NCI-H1930 (cell line): ENCODE data around the gene DIP2A.

Source experiments
- DNase-seq, 2 experiments: peaks; one replicate each; lab custom pipeline; 2025; lab: John Stamatoyannopoulos, UW

Gene DIP2A

DNA sequence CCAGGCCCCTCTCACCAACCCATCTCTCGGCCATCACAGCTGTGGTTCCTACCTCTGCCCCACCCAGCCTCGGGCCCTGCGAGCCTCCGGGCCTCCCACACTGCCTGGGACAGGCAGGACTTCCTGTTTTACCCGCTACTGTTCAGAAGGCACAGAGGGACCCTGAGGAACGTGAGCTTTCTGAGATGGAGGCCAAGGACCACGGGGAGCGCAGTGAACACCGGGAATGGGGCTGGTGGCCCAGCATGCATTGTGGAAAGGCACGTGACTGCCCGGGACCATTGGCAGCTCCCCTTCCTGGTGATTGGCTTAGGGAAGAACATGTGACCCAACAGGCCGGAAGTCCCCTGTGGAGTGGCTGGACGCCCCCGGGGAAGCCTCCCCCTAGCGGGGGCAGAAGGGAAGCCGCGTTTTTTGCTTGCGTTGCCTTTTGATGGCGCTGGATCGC, 139.2 kb downstream of the DIP2A start:
- no peak for DNase-seq

DNA sequence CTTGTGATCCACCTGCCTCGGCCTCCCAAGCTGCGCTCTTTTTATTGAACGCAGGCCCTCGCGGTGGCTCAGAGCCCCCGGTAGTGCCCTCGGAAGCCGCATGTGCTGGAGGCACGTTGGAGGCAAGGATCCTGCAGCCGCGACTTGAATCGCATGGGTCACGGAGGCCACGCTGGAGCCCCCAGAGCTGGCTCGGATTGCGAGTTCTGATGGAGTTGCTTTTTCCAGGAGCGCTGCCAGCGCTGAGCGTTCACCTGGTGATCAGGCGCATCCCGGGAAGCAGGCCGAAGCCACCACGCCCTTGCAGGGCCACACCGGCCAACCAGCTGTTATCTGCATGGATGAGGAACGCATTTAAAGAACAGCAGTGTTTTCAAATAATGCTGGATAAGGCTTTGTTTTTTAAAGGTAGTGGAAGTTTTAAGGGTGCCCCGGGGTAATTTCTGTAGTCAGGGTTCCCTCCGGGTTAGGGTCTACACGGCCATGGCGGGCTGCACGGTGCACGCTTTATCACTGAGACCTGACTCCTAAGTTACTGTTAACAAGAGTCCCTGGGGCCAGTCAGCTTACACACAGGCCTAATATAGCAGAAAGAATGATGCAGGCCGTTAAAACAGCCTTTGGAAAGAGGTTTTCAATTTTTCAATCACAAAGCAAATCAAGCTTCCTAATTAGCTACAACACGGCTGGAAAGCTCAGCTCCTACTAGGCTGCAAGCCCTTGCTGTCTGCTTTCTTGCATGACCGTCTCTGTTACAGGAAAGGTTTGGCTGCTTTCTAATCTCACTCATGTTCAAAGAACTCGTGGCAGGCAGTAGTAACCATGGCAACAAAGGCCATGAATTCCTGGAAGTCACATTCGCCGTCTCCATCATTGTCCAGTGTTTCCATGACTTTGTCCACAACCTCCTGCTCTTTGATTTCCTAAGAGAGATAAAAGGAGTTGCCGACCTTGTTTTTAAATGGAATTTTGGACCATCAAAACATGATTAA, 140.2 kb downstream of the DIP2A start:
- DNase-seq: no peak

DNA sequence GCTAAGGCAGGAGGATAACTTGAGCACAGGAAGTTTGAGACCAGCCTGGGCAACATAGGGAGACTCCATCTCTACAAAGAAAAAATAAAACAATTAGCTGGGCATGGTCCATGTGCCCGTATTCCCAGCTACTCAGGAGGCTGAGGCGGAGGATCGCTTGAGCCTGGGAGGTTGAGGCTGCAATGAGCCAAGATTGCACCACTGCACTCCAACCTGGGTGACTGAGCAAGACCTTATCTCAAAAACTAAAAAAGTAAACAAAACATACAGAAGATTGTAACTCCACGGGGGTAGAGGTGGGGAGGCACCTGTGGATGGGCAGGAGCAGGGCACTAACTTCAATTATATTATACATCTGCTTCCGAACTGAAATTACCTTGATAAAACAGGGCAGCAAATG, 141.6 kb downstream of the DIP2A start:
- no peak for DNase-seq

DNA sequence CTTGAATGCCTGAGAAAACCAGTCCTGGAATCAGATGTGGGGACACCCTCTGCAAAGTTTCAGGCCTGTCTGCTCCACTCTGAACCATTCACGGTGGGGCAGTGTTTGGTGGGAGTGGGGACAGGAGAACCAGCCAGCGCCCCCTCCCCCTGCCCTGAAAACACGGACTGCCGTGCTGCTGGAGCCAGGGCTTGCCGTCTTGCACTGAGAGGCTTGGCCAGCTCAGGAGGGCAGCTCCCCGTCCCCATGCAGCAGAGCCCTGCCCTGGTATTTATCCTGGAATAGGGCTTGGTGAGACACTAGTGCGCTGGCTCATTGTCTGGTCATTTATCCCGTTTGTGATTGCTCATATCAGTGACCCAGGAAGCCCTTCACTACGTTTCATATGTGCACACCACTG, 142.3 kb downstream of the DIP2A start:
- DNase-seq: no peak

DNA sequence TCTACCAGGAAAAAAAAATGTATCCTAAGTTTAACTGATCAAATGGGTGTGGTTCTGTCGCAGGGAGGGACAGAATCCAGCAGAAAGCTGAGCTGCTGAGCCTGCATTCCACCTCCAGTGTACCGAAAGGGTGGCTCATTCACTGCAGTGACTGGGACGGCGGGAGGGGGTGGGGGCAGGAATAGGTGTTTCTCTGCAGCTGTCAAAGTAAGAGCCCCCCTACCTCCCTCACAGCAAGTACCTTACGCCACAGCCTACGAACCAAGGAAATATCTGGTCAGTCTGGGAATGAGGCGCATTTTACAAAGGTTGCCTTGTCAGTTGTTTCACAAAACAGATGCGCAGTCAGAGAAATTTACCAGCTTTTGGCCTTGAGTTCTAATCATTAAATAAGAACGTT, 144.5 kb downstream of the DIP2A start:
- no peak for DNase-seq

DNA sequence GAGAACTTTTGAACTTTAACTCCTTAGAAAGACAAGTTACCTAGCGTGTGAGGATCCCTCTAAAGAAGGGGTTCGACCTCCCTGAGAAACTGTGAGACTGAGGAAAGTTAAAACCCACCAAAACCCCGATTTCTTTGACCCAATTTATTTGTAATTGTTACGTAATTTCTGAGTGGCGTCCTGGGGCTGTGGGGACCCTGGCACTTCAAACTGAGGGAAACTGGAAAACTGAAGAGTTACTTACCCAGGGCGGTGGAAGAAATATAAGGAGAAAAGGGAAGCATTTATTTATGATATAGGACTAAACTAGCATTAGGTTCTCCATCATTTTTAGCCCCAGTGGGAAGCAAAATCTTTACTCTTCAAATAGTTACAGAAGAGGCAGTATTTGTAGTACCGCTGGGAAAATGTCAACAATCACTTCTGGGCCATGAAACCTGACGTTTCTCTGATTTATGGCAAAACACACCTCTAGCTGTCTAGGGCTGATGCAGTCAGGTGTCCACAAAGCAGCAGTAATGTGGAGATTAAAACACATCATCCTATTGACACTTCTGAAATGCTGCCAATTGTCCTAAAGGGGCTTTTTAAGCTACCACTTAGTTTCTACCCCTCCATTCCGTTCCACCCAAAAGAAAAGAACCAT, 145.8 kb downstream of the DIP2A start:
- DNase-seq: no peak

DNA sequence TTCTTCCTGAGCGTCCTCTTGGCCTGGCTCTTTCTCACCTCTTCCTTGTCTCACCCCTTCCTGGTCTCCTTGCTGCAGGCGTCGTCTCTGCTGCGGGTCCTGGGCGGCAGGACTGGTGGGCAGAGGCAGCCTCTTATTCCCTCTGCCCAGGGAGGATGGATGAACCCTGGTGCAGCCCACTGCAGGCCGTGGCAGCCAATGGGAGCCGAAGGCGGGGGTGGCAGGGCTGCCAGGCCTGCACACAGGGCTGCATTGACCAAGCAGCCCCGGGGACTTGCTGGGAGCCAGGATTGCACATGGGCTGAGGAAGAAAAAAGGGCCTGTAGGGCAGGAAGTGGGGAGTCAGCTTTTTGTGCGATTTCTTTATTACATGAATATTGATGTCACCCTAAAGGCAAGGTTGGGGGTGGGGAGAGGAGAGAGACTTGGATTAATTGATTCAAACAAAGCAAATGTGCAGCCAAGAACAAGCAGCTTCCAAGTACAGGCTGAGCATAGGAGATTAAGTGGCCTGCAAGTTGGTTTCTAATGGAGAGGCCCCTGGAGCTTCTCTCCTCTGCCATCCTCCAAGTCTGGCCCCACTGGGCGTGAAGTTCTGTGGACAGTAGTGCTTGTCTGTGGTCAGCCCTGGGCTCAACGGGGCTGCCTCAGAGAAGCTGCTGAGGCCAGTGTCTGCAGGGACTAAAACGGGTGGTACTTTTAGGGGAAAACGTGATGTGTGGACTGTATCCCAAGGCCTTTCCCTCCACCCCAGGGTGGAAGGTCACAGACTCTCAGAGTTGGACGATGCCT, 146.5 kb downstream of the DIP2A start, which contains the start of gene S100B:
S100B (minus strand) TSS at position 108 of the 792 bp plus-strand sequence. CDS start 2,667 bp downstream, outside the sequence.
- no peak for DNase-seq

DNA sequence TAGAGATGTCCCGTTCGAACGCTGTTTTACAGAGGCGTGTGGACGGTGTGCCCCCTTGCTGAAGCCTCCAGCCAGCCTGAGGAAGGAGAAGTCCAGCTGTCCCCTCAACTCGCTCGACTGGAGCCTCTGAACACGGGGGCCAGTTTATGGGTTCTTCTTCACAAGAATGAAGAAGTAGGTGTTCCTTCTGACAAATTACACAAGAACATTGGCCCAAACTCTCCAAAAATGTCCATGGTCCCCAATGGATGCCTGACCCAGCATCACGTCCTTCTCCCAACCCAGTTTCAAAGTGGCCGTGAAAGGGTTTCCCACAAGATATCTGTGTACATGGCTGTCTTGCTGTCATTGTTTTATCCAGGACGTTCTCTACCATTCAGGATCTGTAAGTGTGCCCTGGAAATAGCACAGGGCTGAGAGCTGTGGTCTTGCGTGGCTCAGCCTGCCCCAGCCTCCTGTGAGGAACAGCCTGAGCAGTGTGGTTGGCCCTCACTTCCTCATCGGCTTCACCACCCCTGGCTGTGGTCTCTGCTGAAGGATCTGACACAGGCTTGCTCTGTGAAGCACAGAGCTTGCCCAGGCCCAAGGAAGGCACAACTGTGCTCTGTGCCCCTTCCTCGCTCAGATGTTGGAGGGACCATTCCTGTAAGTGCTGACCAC, 147.2 kb downstream of the DIP2A start:
- DNase-seq: no peak

DNA sequence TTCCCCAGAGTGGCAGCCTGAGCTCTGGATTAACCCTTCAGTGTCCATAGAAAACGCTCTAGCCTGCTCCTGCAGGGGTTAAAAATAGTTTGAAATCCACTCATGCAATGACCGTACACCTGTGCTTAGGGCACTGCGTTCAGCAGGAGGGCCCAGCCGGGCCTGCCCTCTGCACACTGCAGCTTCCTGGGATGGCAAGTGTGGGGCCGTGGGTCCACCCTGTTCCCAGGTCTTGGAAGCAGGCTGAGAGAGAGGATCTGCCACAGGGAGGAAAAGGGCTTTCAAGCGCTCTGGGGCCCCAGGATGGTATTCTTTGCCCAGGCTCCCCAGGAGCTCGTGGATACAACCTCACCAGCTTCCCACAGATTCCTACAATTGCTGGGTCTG, 147.7 kb downstream of the DIP2A start:
- no peak for DNase-seq

DNA sequence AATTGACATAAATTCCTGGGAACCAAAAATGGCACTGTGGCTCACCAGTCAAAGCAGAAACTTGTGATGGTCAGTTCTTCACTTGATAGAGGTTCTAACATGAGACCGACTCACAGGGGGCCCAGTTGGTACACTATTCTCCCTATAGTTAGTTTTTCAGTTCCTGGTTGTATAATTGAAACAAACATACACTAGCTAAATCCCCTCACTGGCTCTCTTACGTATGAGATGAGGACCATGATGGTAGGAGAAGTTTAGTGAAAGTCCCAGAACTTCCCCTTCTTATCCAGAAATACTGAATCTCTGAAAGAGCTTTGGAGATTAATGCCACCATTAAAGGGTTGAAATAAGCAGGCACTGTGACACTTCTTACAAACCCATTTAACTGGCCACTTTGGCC, 148.9 kb downstream of the DIP2A start:
- DNase-seq: no peak

DNA sequence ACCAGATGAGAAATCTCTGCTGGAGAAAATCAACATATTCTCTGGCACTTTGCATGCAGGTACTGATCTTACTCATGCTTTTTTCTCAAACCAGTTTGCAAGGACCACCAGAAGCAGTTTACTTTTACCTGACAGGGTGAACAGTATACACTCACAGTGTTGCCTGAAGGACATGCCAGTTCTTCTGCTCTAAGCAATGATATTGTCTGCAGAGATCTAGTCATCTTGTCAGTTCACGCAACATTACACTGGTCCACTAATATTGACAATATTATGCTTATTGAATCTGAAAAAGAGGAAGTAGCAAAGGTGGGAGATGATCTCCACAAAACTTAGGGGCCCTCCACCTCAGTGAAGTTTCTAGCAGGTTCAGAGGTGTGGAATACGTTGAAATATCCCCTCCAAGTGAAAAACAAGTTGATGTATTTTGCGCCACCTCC, 150.0 kb downstream of the DIP2A start:
- no peak for DNase-seq

DNA sequence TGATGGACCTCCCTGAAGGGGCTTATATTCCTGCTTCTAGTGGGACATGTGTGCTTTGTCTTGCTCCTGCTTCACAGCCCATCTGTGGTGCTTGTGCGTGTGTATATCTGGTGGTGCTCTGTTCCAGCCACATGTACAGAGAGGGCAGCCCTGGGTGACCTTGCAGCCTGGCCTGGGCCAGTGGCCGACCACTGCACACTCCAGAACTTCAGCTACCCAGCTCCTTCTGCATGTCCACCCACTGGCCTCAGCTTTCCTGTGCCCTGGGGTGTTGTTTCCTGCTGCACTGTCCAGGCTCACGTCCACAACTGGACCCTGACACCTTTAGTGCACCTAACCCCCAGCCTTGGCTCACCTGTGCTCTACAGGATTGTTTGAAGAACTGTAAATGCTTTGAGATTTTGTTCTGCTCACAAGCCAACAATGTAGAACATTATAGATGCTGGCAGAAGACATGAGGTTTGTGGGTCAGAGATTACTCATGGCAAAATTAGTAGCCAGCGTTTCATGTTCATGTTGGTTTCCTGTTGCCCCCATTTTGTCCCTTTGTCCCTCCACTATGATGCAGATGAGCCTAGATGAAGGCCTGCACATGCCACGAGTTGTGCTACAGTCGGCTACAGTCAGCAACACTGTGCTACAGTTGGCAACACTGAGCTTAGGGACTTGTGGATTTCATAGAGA, 151.5 kb downstream of the DIP2A start:
- DNase-seq: no peak

DNA sequence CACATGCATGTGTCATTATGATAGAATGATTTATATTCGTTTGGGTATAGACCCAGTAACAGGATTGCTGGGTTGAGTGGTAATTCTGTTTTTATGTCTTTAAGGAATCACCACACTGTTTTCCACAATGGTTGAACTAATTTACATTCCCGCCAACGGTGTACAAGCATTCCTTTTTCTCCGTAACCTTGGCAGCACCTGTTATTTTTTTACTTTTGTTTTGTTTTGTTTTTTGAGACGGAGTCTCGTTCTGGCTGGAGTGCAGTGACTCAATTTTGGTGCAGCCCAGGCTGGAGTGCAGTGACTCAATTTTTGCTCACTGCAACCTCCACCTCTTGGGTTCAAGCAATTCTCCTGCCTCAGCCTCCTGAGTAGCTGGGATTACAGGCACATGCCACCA, 154.7 kb downstream of the DIP2A start:
- no peak for DNase-seq

DNA sequence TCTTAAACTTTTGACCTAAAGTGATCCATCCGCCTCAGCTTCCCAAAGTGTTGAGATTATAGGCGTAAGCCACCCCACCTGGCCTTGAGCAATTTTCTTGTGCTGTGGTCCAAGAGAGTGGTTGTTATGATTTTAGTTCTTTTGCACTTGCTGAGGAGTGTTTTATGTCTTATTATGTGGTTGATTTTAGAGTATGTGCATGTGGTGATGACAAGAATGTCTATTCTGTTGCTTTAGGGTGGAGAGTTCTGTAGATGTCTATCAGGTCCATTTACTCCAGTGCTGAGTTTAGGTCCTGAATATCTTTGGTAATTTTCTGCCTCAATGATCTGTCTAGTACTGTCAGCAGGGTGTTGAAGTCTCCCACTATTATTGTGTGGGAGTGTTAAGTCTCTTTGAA, 157.4 kb downstream of the DIP2A start:
- DNase-seq: no peak

DNA sequence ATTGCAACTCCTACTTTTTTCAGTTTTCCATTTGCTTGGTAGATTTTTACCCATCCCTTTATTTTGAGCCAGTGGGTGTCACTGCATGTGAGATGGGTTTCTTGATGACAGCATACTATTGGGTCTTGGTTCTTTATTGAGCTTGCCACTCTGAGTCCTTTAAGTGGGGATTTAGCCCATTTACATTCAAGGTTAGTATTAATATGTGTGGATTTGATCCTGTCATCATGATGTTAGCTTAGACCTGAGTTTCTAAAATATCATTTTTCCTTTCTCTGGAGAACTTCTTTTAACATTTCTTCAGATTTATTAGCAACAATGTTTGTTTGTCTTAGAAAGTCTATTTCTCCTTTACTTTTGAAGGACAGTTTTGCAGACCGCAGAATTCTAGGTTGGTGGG, 158.0 kb downstream of the DIP2A start:
- DNase-seq: no peak

DNA sequence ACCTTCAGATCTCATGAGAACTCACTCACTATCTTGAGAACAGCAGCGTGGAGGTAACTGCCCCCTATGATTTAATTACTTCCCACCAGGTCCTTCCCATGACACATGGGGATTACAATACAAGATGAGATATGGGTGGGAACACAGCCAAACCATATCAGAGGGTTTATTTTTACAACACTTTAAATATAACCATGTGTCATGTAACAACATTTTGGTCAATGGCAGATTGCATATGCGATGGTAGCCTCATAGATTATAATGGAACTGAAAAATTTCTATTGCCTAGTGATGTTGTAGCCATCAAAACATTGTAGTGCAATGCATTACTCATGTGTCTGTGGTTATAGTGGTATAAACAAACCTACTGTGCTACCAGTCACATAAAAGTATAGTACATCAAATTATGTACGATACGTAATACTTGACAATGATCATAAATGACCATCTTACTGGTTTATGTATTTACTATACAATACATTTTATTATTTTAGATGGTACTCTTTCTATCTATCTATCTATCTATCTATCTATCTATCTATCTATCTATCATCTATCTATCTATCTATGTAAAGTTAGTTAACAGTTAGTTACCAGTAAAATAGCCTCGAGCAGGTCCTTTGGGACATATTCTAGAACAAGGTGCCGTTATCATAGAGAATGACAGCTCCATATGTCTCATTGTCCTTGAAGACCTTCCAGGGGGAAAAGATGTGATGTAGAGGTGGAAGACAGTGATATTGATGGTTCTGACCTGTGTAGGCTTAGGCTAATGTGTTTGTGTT, 158.8 kb downstream of the DIP2A start:
- no peak for DNase-seq

DNA sequence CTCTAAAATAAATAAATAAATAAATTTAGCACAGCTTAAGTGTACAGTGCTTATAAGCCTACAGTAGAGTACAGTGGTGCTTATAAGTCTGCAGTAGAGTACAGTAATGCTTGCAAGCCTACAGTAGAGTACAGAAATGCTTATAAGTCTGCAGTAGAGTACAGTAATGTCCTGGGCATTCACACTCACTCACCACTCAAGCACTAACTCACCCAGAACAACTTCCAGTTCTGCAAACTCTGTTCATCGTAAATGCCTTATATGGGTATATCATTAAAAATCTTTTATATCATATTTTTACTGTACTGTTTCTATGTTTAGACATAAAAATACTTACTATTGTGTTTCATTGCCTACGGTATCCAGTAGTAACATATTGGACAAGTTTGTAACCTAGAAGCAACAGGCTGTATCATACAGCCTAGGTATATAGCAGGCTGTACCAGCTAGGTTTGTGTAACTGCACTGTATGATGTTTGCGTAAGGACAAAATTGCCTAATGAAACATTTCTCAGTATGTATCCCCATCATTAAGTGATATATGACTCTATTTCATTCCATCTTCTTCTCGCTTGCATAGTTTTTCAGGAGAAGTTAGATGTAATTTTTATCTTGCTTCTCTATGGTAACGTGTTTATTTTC, 160.2 kb downstream of the DIP2A start:
- no peak for DNase-seq
